Tibial artery (tissue), 4 donors: Measurements from ENCODE around the gene TMEM63C.

Experiments used
- DNase-seq, 2 donors: peaks; one replicate each; pipeline ENCODE4 v3.0.0-alpha.2; 2019
- H3K27ac ChIP-seq, 2 donors: fragments of 200-600 bp; sonication (generic) in 1 of 2; 1 replicate in 1 of 2; 2 replicates in 1 of 2; pipeline ENCODE4 v1.5.1; 2018 to 2019; ENCODE audit warnings: mild to moderate bottlenecking in 1 of 2
- H3K27me3 ChIP-seq, 2 donors: fragments of 200-600 bp; sonication (generic) in 1 of 2; one replicate each; pipeline versions ENCODE4 v1.5.1 to v1.6.0; 2016 to 2019
- H3K36me3 ChIP-seq, 3 donors: fragments of 200-600 bp; sonication (generic) in 2 of 3; one replicate each; pipeline ENCODE4 v1.5.1; 2016 to 2019; ENCODE audit warnings: mild to moderate bottlenecking in 2 of 3
- H3K4me1 ChIP-seq, 4 donors: fragments of 200-600 bp; sonication (generic) in 2 of 4; 1 replicate in 3 of 4; 2 replicates in 1 of 4; pipeline ENCODE4 v1.5.1; 2016 to 2019
- H3K4me3 ChIP-seq, 2 donors: fragments of 200-600 bp; sonication (generic) in 1 of 2; 1 replicate in 1 of 2; 2 replicates in 1 of 2; pipeline ENCODE4 v1.5.1; 2018 to 2019; ENCODE audit warnings: mild to moderate bottlenecking in 2 of 2
- H3K9me3 ChIP-seq, 3 donors: fragments of 200-600 bp; sonication (generic) in 1 of 3; one replicate each; pipeline ENCODE4 v1.5.1; 2016 to 2019
- CTCF ChIP-seq, 2 experiments: fragments of 200-600 bp in 1 of 2; fragments of 450-650 bp in 1 of 2; IDR thresholded peaks; one replicate each; pipeline ENCODE4 v1.5.1; 2017 to 2019; ENCODE audit warnings: antibody characterized with exemption in 2 of 2, mild to moderate bottlenecking in 1 of 2, moderate library complexity in 1 of 2
- intact Hi-C: fragments of 100-400 bp; cut with DNase I; formaldehyde crosslinking; loops from one replicate; pipeline ENCODE4 v1.15.0; 2023; ENCODE audit warnings: low total_unique reads

TMEM63C gene

GRCh38 chr14:77296155-77296554 is 114.6 kb downstream of the TMEM63C start:
- Histone ChIP-seq H3K4me1 (peaks cover 0 to 2% (median under 1%) of the 10 kb centered on the region in 4 donors), H3K9me3 (no peaks in the 10 kb centered on the region), H3K27me3 (no peaks in the 10 kb centered on the region), H3K4me3 (no peak overlapping the region), H3K36me3 (peaks cover 28 to 91% (median 66%) of the 10 kb centered on the region in 3 donors), H3K27ac (no peak overlapping the region)
- intact Hi-C loops: no loop called here
- no peak for DNase-seq
- no peak for TF ChIP-seq CTCF (IDR thresholded peaks at IDR 0.05)

- no peak for TF ChIP-seq CTCF (IDR thresholded peaks at IDR 0.05)
- no peak overlapping the region for H3K27ac ChIP-seq
- H3K36me3 ChIP-seq: peaks cover 28 to 91% (median 59%) of the 10 kb centered on the region in 3 donors
- intact Hi-C loops: no loop called here
- H3K4me3 ChIP-seq: no peak overlapping the region
- H3K27me3 ChIP-seq: no peaks in the 10 kb centered on the region
- H3K9me3 ChIP-seq: no peaks in the 10 kb centered on the region
- no peak for DNase-seq
- H3K4me1 ChIP-seq: peaks cover 0 to 7% (median 3%) of the 10 kb centered on the region in 4 donors
Measured at GRCh38 chr14:77296906-77297305, 115.3 kb downstream of the TMEM63C start.

- Histone ChIP-seq H3K9me3 (no peaks in the 10 kb centered on the region), H3K4me1 (peaks cover 0 to 13% (median 6%) of the 10 kb centered on the region in 4 donors), H3K4me3 (no peak overlapping the region), H3K27ac (no peak overlapping the region), H3K27me3 (no peaks in the 10 kb centered on the region), H3K36me3 (peaks cover 25 to 85% (median 47%) of the 10 kb centered on the region in 3 donors)
- DNase-seq: no peak
- intact Hi-C loops: no loop called here
- no peak for TF ChIP-seq CTCF (IDR thresholded peaks at IDR 0.05)
Measured at GRCh38 chr14:77299771-77300170, 118.2 kb downstream of the TMEM63C start.

- H3K9me3 ChIP-seq: no peaks in the 10 kb centered on the region
- no peak overlapping the region for H3K27ac ChIP-seq
- peaks cover 18 to 84% (median 47%) of the 10 kb centered on the region in 3 donors for H3K36me3 ChIP-seq
- H3K27me3 ChIP-seq: no peaks in the 10 kb centered on the region
- H3K4me1 ChIP-seq: peaks cover 0 to 18% (median 9%) of the 10 kb centered on the region in 4 donors
- no peak overlapping the region for H3K4me3 ChIP-seq
- intact Hi-C loops: no loop called here
- TF ChIP-seq CTCF (IDR thresholded peaks at IDR 0.05): peak; percentile 63 to 64
- peak; percentile 77 to 78 for DNase-seq
Measured at GRCh38 chr14:77301103-77301502, 119.5 kb downstream of the TMEM63C start.

GRCh38 chr14:77302926-77303325 is 121.3 kb downstream of the TMEM63C start:
- DNase-seq: no peak
- Histone ChIP-seq H3K4me1 (peaks cover 0 to 36% (median 25%) of the 10 kb centered on the region in 4 donors), H3K36me3 (peaks cover 6 to 66% (median 30%) of the 10 kb centered on the region in 3 donors), H3K9me3 (no peaks in the 10 kb centered on the region), H3K27me3 (no peaks in the 10 kb centered on the region), H3K4me3 (no peak overlapping the region), H3K27ac (no peak overlapping the region)
- intact Hi-C loops: no loop called here
- no peak for TF ChIP-seq CTCF (IDR thresholded peaks at IDR 0.05)
